Measurements from ENCODE around the gene ALG3.
"Not testable (repeated sequence)": the region's sequence is repeated elsewhere in the genome, so short reads cannot be mapped to it uniquely, and the experiment has no call there.

The ALG3 gene

GRCh38 chr3:184267249-184267648 is 18.5 kb upstream of the ALG3 start:
- not testable (repeated sequence) for H3K36me3 Mint-ChIP-seq

DNA sequence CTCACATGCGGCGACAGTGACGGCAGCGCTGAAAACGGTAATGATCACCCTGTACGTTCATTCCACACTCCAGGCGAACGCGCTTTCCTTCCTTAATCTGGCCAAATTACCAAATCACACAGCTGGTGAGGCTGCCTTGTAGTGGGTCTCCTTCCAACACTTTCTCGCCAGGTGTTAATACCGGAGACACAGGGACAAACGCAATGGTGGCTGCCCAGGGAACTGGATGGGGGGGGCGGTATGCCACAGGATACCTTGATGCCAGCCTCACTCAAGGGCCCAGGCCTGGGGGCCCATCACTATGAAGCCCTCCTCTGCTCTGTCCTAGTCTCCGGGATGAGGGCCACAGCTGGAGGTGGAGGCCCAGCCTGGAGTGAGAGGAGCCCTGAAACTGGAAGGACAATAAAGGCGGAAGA is 14.0 kb upstream of the ALG3 start:
- no peak overlapping the region for H3K27ac Mint-ChIP-seq
- H3K27me3 Mint-ChIP-seq: peaks cover 68% of the 10 kb centered on the region
- no peak for ATAC-seq
- H3K4me3 Mint-ChIP-seq: peak overlapping the region; percentile 38
- H3K9me3 Mint-ChIP-seq: peaks cover 5% of the 10 kb centered on the region
- H3K36me3 Mint-ChIP-seq: peaks cover 19% of the 10 kb centered on the region
- peaks cover 18% of the 10 kb centered on the region for H3K4me1 Mint-ChIP-seq

More at GRCh38 chr3:184267249-184267648, 18.5 kb upstream of the ALG3 start:
- not testable (repeated sequence) for H3K4me3 Mint-ChIP-seq, H3K4me1 Mint-ChIP-seq, H3K27ac Mint-ChIP-seq, ATAC-seq
- peaks cover 64% of the 10 kb centered on the region for H3K27me3 Mint-ChIP-seq
- peaks cover 10% of the 10 kb centered on the region for H3K9me3 Mint-ChIP-seq

DNA sequence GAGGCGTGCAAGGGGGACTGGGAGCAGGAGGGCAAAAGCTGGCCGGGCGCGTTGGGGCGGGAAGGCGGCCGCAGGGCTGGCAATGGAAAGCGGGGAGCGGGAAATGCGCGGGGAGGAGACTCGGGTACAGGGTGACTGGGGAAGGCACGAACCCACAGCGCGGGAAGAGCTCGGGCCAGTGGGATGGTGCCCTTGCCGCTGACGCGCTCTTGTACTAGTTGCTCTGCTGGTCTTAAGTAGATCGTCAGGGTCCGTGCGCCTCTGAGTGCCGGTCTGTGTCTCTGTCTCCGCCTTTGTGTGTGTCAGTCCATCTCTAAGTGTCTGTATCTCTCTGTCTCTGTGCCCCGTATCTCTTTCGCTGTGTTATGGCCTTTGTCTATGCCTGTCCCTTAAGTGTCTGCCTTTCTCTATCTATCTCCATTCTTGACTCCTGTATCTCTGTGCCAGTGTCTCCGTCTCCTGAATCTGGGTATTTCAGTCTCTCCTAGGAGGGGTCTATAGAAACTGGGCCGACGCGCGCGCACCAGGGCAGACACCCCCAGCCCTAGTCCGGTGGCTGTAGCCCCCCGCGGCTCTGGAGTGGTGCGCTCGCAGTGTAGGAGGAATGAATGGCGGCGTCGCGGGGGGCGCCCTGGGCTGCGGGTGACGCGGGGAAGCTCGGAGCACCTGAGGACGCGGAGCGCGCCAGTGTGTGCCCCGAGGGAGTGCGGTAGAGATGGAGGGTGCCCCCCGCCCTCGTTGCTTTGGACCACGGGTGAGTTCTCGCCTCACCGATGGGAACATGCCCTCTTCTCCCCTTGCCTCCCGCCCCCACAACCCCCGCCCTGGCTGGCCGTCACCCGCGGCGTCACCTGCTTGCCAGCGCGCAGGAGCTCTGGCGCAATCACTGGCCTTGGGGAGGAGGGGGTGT is 13.3 kb upstream of the ALG3 start:
- peaks cover under 1% of the 10 kb centered on the region for H3K9me3 Mint-ChIP-seq
- no peak overlapping the region for H3K27ac Mint-ChIP-seq
- H3K36me3 Mint-ChIP-seq: peaks cover 21% of the 10 kb centered on the region
- H3K27me3 Mint-ChIP-seq: peaks cover 61% of the 10 kb centered on the region
- H3K4me3 Mint-ChIP-seq: peak overlapping the region; percentile 55
- H3K4me1 Mint-ChIP-seq: peaks cover 18% of the 10 kb centered on the region
- peak; percentile 22 for ATAC-seq

DNA sequence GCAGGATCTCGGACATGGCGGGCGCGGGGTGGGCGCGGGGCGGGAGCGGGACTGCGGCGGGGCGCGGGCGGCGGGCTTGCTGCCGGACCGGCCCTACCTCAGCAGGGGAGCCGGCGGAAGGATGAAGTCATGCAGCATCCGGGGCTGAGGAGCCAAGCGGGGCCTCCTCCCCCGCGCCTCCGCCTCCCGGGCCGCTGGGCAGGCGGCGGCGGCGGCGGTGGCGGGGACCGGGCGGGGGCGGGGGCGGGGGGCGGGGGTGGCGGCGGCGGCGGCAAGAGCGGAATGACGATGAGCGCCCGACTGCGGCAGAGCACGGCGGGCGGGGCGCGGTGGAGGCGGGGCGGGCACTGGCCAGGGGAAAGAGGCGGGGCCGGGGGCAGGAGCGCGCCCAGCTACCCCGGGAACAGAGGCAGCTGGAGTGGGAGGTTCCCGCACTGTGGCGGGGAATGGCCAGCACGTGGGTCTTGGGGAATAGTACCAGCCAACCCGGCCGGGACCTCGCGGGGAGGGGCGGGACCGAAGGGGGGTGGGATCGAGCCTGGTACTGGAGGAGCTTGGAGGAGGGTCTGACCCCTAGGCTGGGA is 12.6 kb upstream of the ALG3 start, which contains the start of gene CAMK2N2:
TSS of gene CAMK2N2 (minus strand) at position 284 of the 584 bp plus-strand sequence. CDS start at position 16, 268 bp downstream.
- peak within 1 kb of the TSS; percentile 55 for H3K4me3 Mint-ChIP-seq
- H3K4me1 Mint-ChIP-seq: peaks cover 18% of the 10 kb centered on the region
- no peaks in the 10 kb centered on the region for H3K9me3 Mint-ChIP-seq
- peak; percentile 68 for ATAC-seq
- H3K27me3 Mint-ChIP-seq: peaks cover 54% of the 10 kb centered on the region
- H3K27ac Mint-ChIP-seq: no peak within 1 kb of the TSS
- peaks cover 20% of the 10 kb centered on the region for H3K36me3 Mint-ChIP-seq

- Mint-ChIP-seq H3K9me3 (no peaks in the 10 kb centered on the region), H3K27ac (no peak overlapping the region), H3K4me1 (peaks cover 18% of the 10 kb centered on the region), H3K27me3 (peaks cover 48% of the 10 kb centered on the region), H3K4me3 (peak overlapping the region; percentile 55), H3K36me3 (peaks cover 20% of the 10 kb centered on the region)
- no peak for ATAC-seq
These were observed 12.0 kb upstream of the ALG3 start for GRCh38 chr3:184260724-184261269.

DNA sequence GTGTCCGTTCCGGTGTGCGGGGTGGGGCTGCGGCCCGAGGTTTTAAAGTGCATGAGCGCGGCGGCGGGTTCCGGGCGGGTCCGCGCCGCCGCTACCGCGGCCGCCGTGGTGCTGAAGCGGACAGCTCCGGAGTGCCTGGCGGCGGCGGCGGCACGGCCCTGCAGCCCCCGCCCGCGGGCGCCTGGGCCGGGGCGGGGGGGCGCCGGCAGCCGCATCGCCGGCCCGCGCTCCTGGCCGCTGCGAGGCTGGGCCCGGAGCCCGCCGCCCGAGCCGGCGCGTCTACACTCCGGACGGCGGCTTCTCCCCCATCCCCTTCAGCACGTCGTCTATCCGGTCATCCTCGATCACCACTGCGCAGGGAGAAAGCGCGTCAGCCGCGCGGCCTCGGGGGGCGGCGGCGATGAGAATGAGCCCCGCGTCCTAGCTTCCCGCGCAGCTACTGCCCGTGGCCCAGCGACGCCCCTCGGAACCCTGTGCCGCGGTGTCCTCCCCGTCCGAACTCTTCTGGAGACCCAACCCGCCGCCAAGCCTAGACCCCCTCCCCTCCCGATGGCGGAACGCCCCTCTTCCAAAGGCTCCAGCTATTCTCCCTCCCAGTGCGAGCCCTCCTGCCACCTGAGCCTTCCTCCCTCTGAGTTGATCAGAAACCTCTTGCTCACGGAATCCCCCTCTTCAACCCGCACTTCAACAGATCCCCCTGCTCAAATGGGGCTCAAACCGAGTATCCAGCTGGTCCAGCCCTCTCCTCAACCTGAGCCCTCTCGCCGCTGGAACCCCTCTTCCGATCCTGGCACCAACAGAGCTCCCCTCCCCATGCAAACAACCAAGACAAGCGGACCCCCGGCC is 11.3 kb upstream of the ALG3 start:
- no peaks in the 10 kb centered on the region for H3K9me3 Mint-ChIP-seq
- peak overlapping the region; percentile 51 for H3K4me3 Mint-ChIP-seq
- H3K36me3 Mint-ChIP-seq: peaks cover 20% of the 10 kb centered on the region
- H3K27ac Mint-ChIP-seq: no peak overlapping the region
- peak; percentile 63 for ATAC-seq
- H3K4me1 Mint-ChIP-seq: peaks cover 18% of the 10 kb centered on the region
- H3K27me3 Mint-ChIP-seq: peaks cover 47% of the 10 kb centered on the region

DNA sequence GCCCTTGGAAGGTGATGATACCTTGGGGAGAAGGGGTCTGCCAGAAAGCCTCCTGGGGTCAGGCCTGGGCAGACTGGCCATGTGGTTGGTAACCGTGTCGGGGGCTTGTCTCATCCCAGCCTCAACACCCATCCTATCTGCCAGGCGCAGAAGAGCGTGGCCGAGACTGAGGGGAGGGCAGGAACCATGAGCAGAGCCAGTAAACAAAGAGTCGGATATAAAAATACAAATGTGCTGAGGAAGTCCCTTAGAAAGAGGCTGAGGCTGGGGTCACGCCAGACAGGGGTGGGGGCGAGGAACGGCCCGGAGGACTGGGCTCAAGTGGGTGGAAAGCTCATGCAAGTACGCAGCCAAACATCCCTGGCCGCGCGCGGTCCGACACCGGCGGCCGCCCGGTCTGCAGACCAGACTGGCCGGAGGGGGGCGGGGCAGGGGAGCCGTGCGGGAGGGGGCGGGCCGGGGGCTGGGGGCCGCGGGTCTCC is 10.7 kb upstream of the ALG3 start:
- peaks cover 20% of the 10 kb centered on the region for H3K36me3 Mint-ChIP-seq
- ATAC-seq: no peak
- H3K4me3 Mint-ChIP-seq: peak overlapping the region; percentile 63
- H3K27ac Mint-ChIP-seq: no peak overlapping the region
- H3K9me3 Mint-ChIP-seq: no peaks in the 10 kb centered on the region
- H3K27me3 Mint-ChIP-seq: peaks cover 47% of the 10 kb centered on the region
- peaks cover 18% of the 10 kb centered on the region for H3K4me1 Mint-ChIP-seq

- no peak for ATAC-seq
- H3K4me1 Mint-ChIP-seq: peaks cover 18% of the 10 kb centered on the region
- H3K27me3 Mint-ChIP-seq: peaks cover 47% of the 10 kb centered on the region
- no peaks in the 10 kb centered on the region for H3K9me3 Mint-ChIP-seq
- H3K4me3 Mint-ChIP-seq: peak overlapping the region; percentile 63
- peaks cover 20% of the 10 kb centered on the region for H3K36me3 Mint-ChIP-seq
- H3K27ac Mint-ChIP-seq: no peak overlapping the region
These were observed 10.2 kb upstream of the ALG3 start for GRCh38 chr3:184258926-184259325.

GRCh38 chr3:184257083-184257915 is 8.5 kb upstream of the ALG3 start:
- peaks cover 17% of the 10 kb centered on the region for H3K4me1 Mint-ChIP-seq
- H3K27me3 Mint-ChIP-seq: peaks cover 34% of the 10 kb centered on the region
- no peaks in the 10 kb centered on the region for H3K9me3 Mint-ChIP-seq
- no peak for ATAC-seq
- no peak overlapping the region for H3K4me3 Mint-ChIP-seq
- H3K36me3 Mint-ChIP-seq: peaks cover 20% of the 10 kb centered on the region
- no peak overlapping the region for H3K27ac Mint-ChIP-seq

GRCh38 chr3:184255291-184256039 is 6.7 kb upstream of the ALG3 start:
- H3K36me3 Mint-ChIP-seq: peaks cover 20% of the 10 kb centered on the region
- ATAC-seq: no peak
- H3K9me3 Mint-ChIP-seq: no peaks in the 10 kb centered on the region
- no peak overlapping the region for H3K4me3 Mint-ChIP-seq
- H3K27ac Mint-ChIP-seq: no peak overlapping the region
- peaks cover 19% of the 10 kb centered on the region for H3K27me3 Mint-ChIP-seq
- H3K4me1 Mint-ChIP-seq: peaks cover 6% of the 10 kb centered on the region

DNA sequence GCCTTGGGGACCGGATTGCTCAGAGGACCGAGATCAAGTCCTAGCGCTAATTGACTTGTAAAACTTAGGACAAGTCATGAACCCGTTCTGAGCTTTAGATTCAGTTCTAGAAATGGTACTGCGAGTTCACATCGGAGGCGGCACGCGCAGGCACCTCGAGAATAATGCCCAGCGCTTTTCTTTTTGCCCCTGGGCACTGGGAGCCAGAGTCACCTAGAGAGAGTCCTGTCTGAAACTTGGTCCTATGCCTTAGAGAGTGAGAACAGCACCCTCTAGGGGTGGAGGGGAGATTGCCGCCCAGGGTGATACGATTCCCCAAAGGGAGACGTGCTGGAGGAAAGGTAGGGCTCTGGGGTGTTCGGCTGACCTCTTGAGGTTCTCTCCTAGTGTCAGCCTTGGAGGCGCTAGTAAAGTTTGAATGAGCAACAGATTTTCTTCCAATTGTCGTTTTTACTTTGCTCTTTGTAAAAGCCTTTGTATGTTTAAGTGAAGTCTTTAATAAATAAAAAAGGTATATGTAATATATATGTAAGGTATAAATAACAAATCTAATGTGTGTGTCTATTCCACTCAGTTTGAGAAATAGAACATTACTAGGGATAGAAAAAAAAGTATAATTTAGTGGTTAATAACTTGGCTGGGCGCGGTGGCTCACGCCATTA is 1.5 kb upstream of the ALG3 start:
- Mint-ChIP-seq H3K4me3 (peak overlapping the region; percentile 98), H3K27me3 (no peaks in the 10 kb centered on the region), H3K27ac (peak overlapping the region; percentile 100), H3K9me3 (no peaks in the 10 kb centered on the region), H3K36me3 (peaks cover 7% of the 10 kb centered on the region), H3K4me1 (peaks cover 34% of the 10 kb centered on the region)
- ATAC-seq: peak; percentile 85

DNA sequence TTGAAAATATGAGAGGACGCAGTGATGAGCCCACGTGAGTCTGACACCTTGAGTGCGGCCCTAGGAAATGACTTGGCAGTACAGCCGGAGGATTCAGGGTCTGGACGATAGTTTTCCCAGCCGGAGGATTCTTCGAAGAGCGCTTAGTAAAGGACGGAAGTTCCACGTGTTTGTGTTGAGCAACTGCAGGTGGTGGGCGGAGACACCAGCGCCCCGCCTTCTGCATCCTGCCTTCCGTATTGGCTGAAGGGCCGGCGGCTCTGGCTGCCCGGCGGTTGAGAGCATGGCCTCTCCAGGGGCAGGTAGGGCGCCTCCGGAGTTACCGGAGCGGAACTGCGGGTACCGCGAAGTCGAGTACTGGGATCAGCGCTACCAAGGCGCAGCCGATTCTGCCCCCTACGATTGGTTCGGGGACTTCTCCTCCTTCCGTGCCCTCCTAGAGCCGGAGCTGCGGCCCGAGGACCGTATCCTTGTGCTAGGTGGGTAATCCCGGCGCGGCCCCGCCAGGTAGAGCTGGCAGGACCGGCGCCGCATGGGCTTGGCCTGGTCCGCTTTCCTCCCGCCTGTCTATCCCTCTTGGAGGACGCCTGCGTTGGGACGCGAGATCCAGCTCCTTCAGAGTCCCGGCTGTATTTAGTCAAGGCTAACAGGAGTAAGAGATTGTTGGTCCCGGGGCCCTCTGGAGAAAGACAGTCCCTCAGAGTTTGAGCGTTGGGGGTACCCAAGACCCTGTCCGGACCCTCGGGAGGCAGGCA is 827 bp upstream of the ALG3 start, which contains the start of gene EEF1AKMT4:
TSS of gene EEF1AKMT4 (plus strand) at position 261 of the 755 bp plus-strand sequence. CDS start at position 284, 23 bp downstream.
- peak within 1 kb of the TSS; percentile 100 for H3K27ac Mint-ChIP-seq
- H3K9me3 Mint-ChIP-seq: no peaks in the 10 kb centered on the region
- H3K27me3 Mint-ChIP-seq: no peaks in the 10 kb centered on the region
- peak within 1 kb of the TSS; percentile 98 for H3K4me3 Mint-ChIP-seq
- peaks cover 34% of the 10 kb centered on the region for H3K4me1 Mint-ChIP-seq
- H3K36me3 Mint-ChIP-seq: peaks cover 14% of the 10 kb centered on the region
- peak; percentile 97 for ATAC-seq
